GM03348 (cell line): ENCODE data around the gene RPGRIP1.
"Not testable (repeated sequence)": the region's sequence is repeated elsewhere in the genome, so short reads cannot be mapped to it uniquely, and the experiment has no call there.

Experiments
- DNase-seq: peaks from one replicate; pipeline ENCODE4 v3.0.0; 2012; ENCODE audit warnings: low spot score

Gene RPGRIP1

DNA sequence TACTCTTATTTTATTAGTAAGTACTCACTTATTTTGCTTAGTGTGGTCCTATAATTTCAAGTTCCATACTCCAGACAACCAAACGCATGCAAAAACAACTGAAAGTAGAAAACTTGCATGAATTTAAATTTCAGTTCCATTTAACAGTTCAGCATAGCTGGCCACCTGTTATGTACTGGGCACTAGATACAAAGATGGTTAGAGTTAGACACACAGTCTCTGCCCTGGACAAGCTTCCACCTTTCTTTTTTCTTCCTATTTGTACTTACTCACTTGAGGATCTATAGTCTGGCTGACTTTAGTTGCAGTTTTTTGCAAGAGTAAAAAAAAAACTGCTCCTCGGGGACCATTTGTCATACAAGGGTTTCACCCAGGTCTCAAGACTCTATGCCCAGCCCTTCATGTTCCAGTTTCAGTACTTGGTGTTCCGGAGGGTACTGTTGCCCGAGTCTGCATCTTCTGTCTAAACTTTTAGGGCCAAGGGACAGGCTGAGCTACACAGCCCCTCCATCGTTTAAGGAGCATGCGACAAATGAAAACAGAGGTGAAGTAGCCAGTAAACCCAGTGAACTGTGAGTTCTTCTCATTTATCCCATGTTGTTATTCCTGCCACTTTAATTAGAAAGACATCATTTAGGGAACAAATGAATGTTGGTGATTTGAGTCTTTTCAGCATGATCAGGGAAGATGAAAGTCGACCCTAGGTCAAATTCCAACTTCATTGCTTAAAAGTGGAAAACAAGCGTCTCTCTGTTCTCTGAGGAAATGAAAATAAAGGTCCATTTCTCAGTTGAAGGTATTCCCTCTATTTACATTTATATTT lies 22.3 kb downstream of the RPGRIP1 start:
- no peak for DNase-seq

DNA sequence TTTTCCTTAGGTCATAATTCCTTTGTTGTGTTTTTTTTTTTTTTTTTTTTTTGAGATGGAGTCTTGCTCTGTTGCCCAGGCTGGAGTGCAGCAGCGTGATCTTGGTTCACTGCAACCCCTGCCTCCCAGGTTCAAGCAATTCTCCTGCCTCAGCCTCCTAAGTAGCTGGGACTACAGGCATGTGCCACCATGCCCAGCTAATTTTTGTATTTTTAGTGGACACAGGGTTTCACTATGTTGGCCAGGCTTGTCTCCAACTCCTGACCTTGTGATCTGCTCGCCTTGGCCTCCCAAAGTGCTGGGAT lies 22.9 kb downstream of the RPGRIP1 start:
- not testable (repeated sequence) for DNase-seq

DNA sequence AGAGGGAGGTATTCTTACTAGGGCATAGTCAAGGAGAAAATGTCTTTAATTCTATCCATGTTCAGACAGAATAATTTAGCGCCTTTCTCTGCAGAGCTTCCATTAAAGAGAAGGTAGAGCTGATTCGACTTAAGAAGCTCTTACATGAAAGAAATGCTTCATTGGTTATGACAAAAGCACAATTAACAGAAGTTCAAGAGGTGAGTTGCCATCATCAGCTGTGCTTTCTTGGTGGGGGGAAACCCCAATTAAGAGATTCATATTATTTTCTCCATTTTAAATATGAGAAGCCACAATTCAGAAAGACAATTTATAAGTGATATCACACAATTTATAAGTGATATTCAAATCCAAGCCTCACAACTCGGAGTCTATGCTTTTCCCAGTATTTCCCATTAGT lies 27.8 kb downstream of the RPGRIP1 start:
- no peak for DNase-seq

DNA sequence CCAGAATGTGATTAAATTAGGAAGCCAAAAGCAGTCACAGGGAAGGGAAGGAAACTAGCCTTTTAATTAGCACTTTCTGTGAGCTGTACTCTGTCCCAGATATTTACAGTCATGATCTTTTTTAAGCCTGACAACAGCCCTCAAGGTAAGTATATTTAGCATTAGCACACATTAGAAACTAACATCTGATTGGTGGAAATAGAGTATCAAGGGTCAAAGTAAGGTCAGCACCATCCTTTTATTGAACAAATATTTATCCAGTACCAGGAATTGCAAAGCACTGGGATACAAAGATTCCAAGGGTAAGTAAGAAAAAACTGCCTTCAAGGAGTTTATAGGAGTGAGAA lies 28.2 kb downstream of the RPGRIP1 start:
- no peak for DNase-seq

DNA sequence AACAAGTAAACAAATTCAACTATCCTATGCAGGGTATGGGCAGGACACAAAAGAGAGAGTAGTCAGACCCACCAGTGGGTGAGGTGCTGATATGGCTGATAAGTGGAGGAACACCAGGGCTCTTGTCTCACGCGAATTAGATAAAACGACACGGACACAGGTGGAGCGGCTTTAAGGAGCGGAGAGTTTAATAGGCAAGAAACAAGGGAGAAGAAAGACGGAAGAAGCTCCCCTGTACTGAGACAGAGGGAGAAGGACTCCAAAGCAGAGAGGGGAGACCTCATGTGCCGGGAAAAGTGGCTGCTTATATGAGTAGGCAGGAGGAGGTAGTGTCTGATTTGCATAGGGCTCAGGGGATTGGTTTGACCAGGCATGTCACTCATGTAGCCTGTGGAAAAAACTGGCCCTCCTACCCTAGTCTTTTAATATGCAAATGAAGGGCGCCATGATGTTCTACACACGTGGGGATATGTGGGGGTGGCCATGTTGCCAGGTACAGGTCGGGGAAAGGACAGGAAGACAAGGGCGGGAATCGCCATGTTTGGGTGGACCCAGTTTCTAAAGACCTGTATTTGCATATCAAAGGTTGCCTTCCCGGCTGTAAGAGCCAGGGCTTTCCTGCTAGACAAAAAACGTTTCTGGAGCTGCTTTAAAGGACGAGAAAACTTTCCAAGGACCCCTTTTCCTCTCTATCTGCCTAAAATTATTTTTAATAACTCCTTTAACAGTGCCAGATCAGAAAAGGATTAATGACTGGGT lies 28.8 kb downstream of the RPGRIP1 start:
- no peak for DNase-seq

DNA sequence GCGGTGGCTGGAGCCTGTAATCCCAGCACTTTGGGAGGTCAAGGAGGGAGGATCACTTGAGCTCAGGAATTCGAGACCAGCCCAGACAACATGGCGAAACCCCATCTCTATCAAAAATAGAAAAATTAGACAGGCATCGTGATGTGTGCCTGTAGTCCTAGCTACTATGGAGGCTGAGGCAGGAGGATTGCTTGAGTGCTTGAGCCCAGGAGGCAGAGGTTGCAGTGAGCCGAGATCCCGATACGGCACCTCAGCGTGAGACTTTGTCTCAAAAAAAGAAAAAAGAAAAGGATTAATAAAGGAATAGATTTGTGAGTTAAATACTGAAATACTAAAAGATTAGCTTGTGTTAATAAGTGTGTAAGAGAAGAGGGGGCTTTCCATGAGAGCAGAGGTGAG lies 29.4 kb downstream of the RPGRIP1 start:
- DNase-seq: no peak

DNA sequence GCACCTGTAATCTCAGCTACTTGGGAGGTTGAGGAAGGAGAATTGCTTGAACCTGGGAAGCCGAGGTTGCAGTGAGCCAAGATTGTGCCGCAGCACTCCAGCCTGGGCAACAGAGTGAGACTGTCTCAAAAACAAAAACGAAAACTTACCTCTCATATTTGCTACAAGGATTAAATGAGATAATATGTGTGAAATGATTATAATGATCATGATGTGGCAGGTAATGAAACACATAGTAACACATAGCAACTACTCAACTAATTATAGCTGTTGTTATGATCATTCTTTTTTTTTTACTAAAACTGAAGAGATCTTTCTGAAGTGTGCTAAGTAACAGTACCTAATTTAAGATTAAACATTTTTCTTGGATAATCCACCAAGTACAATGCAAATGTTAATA lies 30.1 kb downstream of the RPGRIP1 start:
- no peak for DNase-seq

DNA sequence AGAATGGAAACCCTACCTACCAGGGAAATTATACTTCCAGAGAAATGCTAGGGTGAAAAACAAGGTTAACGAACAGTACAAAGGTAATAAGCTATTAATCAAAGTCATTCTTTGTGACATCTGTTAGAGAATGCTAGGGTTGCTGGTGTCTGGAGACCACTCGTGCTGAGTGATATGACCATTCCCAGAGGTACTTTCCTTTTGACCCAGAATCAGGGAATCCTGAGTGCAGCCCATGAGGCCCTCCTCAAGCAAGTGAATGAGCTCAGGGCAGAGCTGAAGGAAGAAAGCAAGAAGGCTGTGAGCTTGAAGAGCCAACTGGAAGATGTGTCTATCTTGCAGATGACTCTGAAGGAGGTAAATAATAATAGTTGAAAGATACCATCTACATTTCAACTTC lies 31.7 kb downstream of the RPGRIP1 start:
- DNase-seq: no peak

DNA sequence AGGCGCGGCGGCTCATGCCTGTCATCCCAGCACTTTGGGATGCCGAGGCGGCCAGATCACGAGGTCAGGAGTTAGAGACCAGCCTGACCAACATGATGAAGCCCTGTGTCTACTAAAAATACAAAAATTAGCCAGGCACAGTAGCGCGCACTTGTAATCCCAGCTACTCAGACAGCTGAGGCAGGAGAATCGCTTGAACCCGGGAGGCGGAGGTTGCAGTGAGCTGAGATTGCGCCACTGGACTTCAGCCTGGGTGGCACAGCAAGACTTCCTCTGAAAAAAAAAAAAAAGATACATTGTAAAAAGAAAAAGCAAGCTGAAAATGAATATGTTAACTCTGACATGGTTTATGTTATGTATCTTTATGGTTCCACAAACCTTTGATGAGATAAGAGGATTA lies 33.6 kb downstream of the RPGRIP1 start:
- DNase-seq: no peak

DNA sequence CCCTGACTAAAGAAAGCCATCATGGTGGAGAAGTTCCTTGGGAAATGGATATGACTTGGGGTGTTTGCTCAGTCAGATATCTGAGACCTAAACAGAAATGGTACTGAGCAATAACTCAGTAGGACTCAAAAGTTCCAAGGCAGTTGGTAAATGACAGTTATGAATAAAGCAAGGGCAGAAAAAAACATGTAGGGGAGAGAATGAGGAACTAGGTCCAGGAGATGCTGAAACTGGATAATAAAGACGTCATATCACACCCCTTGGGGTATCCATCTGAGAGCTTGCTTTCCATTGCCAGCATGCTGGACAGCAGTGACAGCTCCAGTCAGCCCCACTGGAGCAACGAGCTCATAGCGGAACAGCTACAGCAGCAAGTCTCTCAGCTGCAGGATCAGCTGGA lies 37.5 kb downstream of the RPGRIP1 start:
- no peak for DNase-seq

DNA sequence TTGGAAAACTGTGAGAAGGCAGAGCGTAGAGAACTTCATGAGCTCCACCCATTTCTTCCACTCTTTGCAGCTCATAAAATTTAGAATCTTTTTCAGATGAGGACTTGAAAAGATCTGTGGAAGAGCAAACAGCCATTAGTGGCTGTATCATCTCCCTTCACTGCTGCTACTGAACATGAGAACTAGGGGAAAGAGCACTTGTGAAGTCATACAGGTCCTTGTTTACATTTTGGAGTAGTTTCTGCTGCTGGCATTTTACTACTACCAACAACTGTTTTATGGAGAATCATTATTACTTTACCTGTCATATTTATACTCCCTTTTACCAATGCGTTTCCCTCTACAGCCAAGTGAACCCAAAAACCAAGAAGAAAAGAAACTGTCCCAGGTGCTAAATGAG lies 41.0 kb downstream of the RPGRIP1 start:
- no peak for DNase-seq

DNA sequence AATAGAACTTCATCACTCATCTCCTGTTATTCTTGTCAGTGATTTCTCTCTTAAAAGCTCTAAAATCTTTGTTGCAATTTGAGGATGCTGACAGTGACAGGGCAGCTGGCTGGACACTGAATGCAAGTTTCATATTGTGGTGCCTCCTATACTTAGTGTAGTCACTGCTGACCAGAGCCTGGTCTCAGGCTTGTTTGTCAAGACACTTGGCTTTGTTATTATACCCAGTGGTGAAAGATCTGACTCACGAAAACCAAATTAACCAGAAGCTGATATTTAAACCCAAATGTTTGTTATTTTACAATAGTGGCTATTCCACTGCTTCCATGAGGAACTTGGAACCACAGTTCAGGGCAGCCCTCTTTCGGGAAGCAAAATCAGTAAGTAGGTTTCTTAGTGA lies 42.8 kb downstream of the RPGRIP1 start:
- DNase-seq: no peak

DNA sequence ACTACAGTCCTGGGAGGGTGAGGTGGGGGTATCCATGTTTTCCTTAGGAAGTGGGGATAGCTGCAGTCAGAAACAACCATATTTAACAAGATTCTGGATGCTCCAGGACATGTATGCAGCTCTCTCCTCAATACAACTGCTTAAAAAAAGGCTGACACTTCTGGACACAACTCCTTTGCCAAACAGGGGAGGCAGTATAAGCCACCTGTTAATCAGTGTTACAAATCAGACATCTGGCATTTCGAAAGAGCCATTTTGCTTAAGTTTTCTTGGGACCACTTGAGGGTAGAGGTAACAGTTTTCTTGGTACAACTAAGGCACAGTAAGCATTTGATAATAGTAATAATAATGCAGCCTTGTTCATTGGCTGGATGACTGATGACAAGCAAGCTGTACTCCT lies 47.1 kb downstream of the RPGRIP1 start:
- no peak for DNase-seq
